GM21576 (cell line): ENCODE data around the gene SLC12A2.

ENCODE experiments used
- ATAC-seq: cut with Tn5 transposase; IDR thresholded peaks from one replicate; pipeline ENCODE4 v1.9.1; 2021; ENCODE audit warnings: mild to moderate bottlenecking, moderate library complexity; ENCODE audit not compliant: unreplicated experiment

SLC12A2 gene

GRCh38 chr5:128216860-128217531 lies 133.4 kb downstream of the SLC12A2 start:
- ATAC-seq = no peak

- ATAC-seq = no peak
Observed at GRCh38 chr5:128220841-128221240, 137.3 kb downstream of the SLC12A2 start.

GRCh38 chr5:128224336-128224735 lies 140.8 kb downstream of the SLC12A2 start:
- no peak for ATAC-seq

GRCh38 chr5:128225245-128226030 lies 141.9 kb downstream of the SLC12A2 start:
- no peak for ATAC-seq

GRCh38 chr5:128228008-128228407 lies 144.4 kb downstream of the SLC12A2 start:
- ATAC-seq = no peak

GRCh38 chr5:128228521-128228920 lies 145.0 kb downstream of the SLC12A2 start:
- no peak for ATAC-seq

- no peak for ATAC-seq
Observed at GRCh38 chr5:128234928-128235641, 151.5 kb downstream of the SLC12A2 start.

- ATAC-seq = no peak
Observed at GRCh38 chr5:128236334-128236733, 152.8 kb downstream of the SLC12A2 start.

GRCh38 chr5:128237000-128237399 lies 153.4 kb downstream of the SLC12A2 start:
- ATAC-seq = no peak

GRCh38 chr5:128237546-128237945 lies 154.0 kb downstream of the SLC12A2 start:
- no peak for ATAC-seq
